Stomach (tissue), 4 donors: Measurements from ENCODE around the gene ZNF516.

Source experiments
- EP300 ChIP-seq: sonication (generic); formaldehyde crosslinking; IDR thresholded peaks from one replicate; pipeline ENCODE4 v1.6.1; 2017; ENCODE audit warnings: antibody characterized with exemption
- POLR2A ChIP-seq, 4 donors: fragments of 450-650 bp; IDR thresholded peaks; one replicate each; pipeline ENCODE4 v1.6.1; 2016; ENCODE audit warnings: antibody characterized with exemption in 4 of 4, control low read depth in 2 of 4, mild to moderate bottlenecking in 1 of 4, moderate library complexity in 1 of 4
- TF ChIP-seq, protein P1 (sequence below), 7 experiments: fragments of 450-650 bp in 4 of 7; fragments of 200-600 bp in 3 of 7; sonication (generic) in 3 of 7; IDR thresholded peaks; one replicate each; pipeline ENCODE4 v1.5.1; 2016 to 2019; ENCODE audit warnings: antibody characterized with exemption in 7 of 7, control low read depth in 2 of 7, mild to moderate bottlenecking in 1 of 7

- no peak for TF ChIP-seq EP300
- TF ChIP-seq, protein P1, sequence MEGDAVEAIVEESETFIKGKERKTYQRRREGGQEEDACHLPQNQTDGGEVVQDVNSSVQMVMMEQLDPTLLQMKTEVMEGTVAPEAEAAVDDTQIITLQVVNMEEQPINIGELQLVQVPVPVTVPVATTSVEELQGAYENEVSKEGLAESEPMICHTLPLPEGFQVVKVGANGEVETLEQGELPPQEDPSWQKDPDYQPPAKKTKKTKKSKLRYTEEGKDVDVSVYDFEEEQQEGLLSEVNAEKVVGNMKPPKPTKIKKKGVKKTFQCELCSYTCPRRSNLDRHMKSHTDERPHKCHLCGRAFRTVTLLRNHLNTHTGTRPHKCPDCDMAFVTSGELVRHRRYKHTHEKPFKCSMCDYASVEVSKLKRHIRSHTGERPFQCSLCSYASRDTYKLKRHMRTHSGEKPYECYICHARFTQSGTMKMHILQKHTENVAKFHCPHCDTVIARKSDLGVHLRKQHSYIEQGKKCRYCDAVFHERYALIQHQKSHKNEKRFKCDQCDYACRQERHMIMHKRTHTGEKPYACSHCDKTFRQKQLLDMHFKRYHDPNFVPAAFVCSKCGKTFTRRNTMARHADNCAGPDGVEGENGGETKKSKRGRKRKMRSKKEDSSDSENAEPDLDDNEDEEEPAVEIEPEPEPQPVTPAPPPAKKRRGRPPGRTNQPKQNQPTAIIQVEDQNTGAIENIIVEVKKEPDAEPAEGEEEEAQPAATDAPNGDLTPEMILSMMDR (IDR thresholded peaks at IDR 0.05) = no peak
- no peak for TF ChIP-seq POLR2A (IDR thresholded peaks at IDR 0.05)
These were observed 38.9 kb downstream of the ZNF516 start for GRCh38 chr18:76456018-76456750.
